KMS-11 (cell line): ENCODE results near the gene SMAD7.

Source experiments
- H2AFZ ChIP-seq: fragments of 200-600 bp; sonication (generic); 2 replicates; pipeline ENCODE4 v1.6.1; 2016; ENCODE audit warnings: antibody characterized with exemption, mixed run types, low read depth
- H3K27ac ChIP-seq: fragments of 200-600 bp; sonication (generic); 2 replicates; pipeline ENCODE4 v1.6.1; 2016; ENCODE audit warnings: mild to moderate bottlenecking, mixed run types
- H3K27me3 ChIP-seq: fragments of 200-600 bp; sonication (generic); 2 replicates; pipeline ENCODE4 v1.6.1; 2017; ENCODE audit warnings: mild to moderate bottlenecking, low read depth, mixed run types, moderate library complexity; ENCODE audit not compliant: insufficient read depth
- H3K36me3 ChIP-seq: fragments of 200-600 bp; sonication (generic); 2 replicates; pipeline ENCODE4 v1.6.1; 2017; ENCODE audit warnings: mild to moderate bottlenecking, mixed run types; ENCODE audit not compliant: insufficient read depth
- H3K4me1 ChIP-seq: fragments of 200-600 bp; sonication (generic); 2 replicates; pipeline ENCODE4 v1.6.1; 2016; ENCODE audit warnings: mild to moderate bottlenecking, low read depth, mixed run types; ENCODE audit not compliant: poor library complexity, severe bottlenecking
- H3K4me2 ChIP-seq: fragments of 200-600 bp; sonication (generic); 2 replicates; pipeline ENCODE4 v1.7.0; 2016; ENCODE audit warnings: mild to moderate bottlenecking, mixed run types
- H3K4me3 ChIP-seq: fragments of 200-600 bp; sonication (generic); IDR thresholded peaks from 2 replicates; pipeline ENCODE4 v1.6.1; 2017; ENCODE audit warnings: low read depth, low read length, mixed read lengths; ENCODE audit not compliant: insufficient read depth
- H3K79me2 ChIP-seq: fragments of 200-600 bp; sonication (generic); 2 replicates; pipeline ENCODE4 v1.6.1; 2016; ENCODE audit warnings: low read depth, mixed run types; ENCODE audit not compliant: insufficient read depth
- H3K9ac ChIP-seq: fragments of 200-600 bp; sonication (generic); 2 replicates; pipeline ENCODE4 v1.6.1; 2016; ENCODE audit warnings: mild to moderate bottlenecking, mixed run types
- H4K20me1 ChIP-seq: fragments of 200-600 bp; sonication (generic); 2 replicates; pipeline ENCODE4 v1.6.1; 2016; ENCODE audit warnings: mild to moderate bottlenecking, mixed run types; ENCODE audit not compliant: insufficient read depth
- CTCF ChIP-seq: fragments of 200-600 bp; sonication (generic); conservative IDR thresholded peaks from 2 replicates; pipeline ENCODE4 v1.6.1; 2017; ENCODE audit warnings: low read depth, mild to moderate bottlenecking, antibody characterized with exemption, low read length, moderate library complexity, mixed read lengths

SMAD7 gene

GRCh38 chr18:48962994-48963561 lies 12.3 kb upstream of the SMAD7 start:
- no peak overlapping the region for H3K4me2 ChIP-seq
- no peak overlapping the region for H2AFZ ChIP-seq
- TF ChIP-seq CTCF = no peak
- no peaks in the 10 kb centered on the region for H3K36me3 ChIP-seq
- no peaks in the 10 kb centered on the region for H3K79me2 ChIP-seq
- no peaks in the 10 kb centered on the region for H3K27me3 ChIP-seq
- H3K4me3 ChIP-seq = no peak overlapping the region
- no peaks in the 10 kb centered on the region for H4K20me1 ChIP-seq
- H3K27ac ChIP-seq = no peak overlapping the region
- H3K9ac ChIP-seq = no peak overlapping the region
- H3K4me1 ChIP-seq = no peaks in the 10 kb centered on the region

GRCh38 chr18:48962252-48962993 lies 11.7 kb upstream of the SMAD7 start:
- H3K27ac ChIP-seq = no peak overlapping the region
- H3K36me3 ChIP-seq = no peaks in the 10 kb centered on the region
- H3K4me1 ChIP-seq = no peaks in the 10 kb centered on the region
- no peak overlapping the region for H2AFZ ChIP-seq
- no peaks in the 10 kb centered on the region for H3K79me2 ChIP-seq
- H3K27me3 ChIP-seq = no peaks in the 10 kb centered on the region
- no peaks in the 10 kb centered on the region for H4K20me1 ChIP-seq
- no peak overlapping the region for H3K4me3 ChIP-seq
- TF ChIP-seq CTCF = no peak
- H3K4me2 ChIP-seq = no peak overlapping the region
- H3K9ac ChIP-seq = no peak overlapping the region

- H3K36me3 ChIP-seq = no peaks in the 10 kb centered on the region
- no peak overlapping the region for H3K9ac ChIP-seq
- H2AFZ ChIP-seq = no peak overlapping the region
- no peaks in the 10 kb centered on the region for H3K27me3 ChIP-seq
- H3K4me3 ChIP-seq = no peak overlapping the region
- H3K27ac ChIP-seq = no peak overlapping the region
- no peak overlapping the region for H3K4me2 ChIP-seq
- no peaks in the 10 kb centered on the region for H4K20me1 ChIP-seq
- no peak for TF ChIP-seq CTCF
- H3K4me1 ChIP-seq = no peaks in the 10 kb centered on the region
- H3K79me2 ChIP-seq = no peaks in the 10 kb centered on the region
Observed at GRCh38 chr18:48961547-48961946, 10.8 kb upstream of the SMAD7 start.

GRCh38 chr18:48959921-48960920 lies 9.5 kb upstream of the SMAD7 start:
- no peaks in the 10 kb centered on the region for H3K4me1 ChIP-seq
- H3K4me2 ChIP-seq = no peak overlapping the region
- TF ChIP-seq CTCF = no peak
- no peaks in the 10 kb centered on the region for H3K27me3 ChIP-seq
- no peaks in the 10 kb centered on the region for H3K79me2 ChIP-seq
- H3K27ac ChIP-seq = no peak overlapping the region
- H2AFZ ChIP-seq = no peak overlapping the region
- H4K20me1 ChIP-seq = no peaks in the 10 kb centered on the region
- H3K9ac ChIP-seq = no peak overlapping the region
- H3K36me3 ChIP-seq = no peaks in the 10 kb centered on the region
- H3K4me3 ChIP-seq = no peak overlapping the region
